ENCODE results near the gene TBC1D14. TPM values are rescaled to one million over a fixed set of nuclear protein-coding genes. Genes with fewer than 3 reads are reported as not detected.

The TBC1D14 gene
- total and polyA plus RNA-seq, 10 of the 15 experiments (the other 5 are each of a cell fraction or from before 2014, with no cell fraction given) = 0.87 to 39.3 (median 30.1) TPM

DNA sequence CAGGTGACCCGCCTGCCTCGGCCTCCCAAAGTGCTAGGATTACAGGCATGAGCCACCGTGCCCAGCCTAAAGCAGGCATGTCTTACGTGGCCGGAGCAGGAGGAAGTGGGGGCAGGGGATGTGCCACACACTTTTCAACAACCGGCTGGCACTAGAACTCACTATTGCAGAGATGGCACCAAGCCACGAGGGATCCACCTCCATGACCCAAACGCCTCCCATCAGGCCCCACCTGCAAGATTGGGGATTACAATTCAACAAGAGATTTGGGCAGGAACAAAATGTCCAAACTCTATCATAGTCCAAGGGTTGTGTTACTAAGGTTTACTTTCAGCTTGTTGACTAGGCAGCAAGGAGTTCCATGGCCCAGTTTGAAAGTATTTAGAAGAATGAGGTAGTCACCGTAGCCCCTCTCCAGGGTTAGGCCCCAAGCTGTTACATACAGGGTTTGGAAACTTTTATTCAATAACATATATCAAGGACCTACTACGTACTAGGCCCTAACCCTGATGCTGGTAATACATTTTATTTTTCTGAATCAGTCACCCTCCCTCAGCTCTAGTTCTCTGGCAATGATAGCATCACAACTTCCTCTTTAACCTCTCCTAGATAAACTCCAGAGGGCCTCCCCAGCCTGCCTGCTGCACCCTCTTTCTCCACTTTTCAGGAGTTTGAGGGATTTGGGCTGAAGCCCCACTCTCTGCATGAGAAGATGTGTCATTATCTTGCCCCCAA is 18.0 kb upstream of the TBC1D14 start:
- no TSS peak for BruUV-seq (replicated peaks)
- ATAC-seq (peak; percentile 21; the same call in 1 of the 3 replicates), DNase-seq (ENCODE audit: low read depth, low spot score) (no peak), FAIRE-seq (no peak)
- in situ Hi-C loops (cut with MboI) (no loop called here), intact Hi-C loops (cut with micrococcal nuclease; ENCODE audit: unreplicated experiment) (loop anchor here (5.0 kb wide), 1 partner anchor 181 kb away; no protein-coding TSS in a partner anchor)
- Histone ChIP-seq H3K4me3 (no peak overlapping the region), H2AFZ (ENCODE audit: control insufficient read depth, low read depth, low read length) (peak overlapping the region; percentile 78; the same call in 1 of the 2 replicates), H3K9me3 (replicated peaks; ENCODE audit: control insufficient read depth, insufficient read depth, low read length) (peaks cover 9% of the 10 kb centered on the region; the same call in 1 of the 3 replicates), H3K27ac (ENCODE audit: control insufficient read depth, insufficient read depth) (no peak overlapping the region), H3K4me2 (ENCODE audit: control insufficient read depth, insufficient read depth) (peak overlapping the region; percentile 71), H4K20me1 (ENCODE audit: control insufficient read depth, insufficient read depth) (no peaks in the 10 kb centered on the region), H3K36me3 (ENCODE audit: control insufficient read depth in 2 of 2, insufficient read depth in 2 of 2, low read length in 1 of 2) (no peaks in the 10 kb centered on the region), H3K4me1 (ENCODE audit: control insufficient read depth, insufficient read depth, low read length) (peaks cover 11% of the 10 kb centered on the region), H3K9ac (ENCODE audit: control insufficient read depth, insufficient read depth, low read length) (peak overlapping the region; percentile 20; the same call in 1 of the 2 replicates), H3K79me2 (ENCODE audit: control insufficient read depth, insufficient read depth, low read length) (no peaks in the 10 kb centered on the region), H3K27me3 (replicated peaks in 1 of 2; ENCODE audit: control insufficient read depth in 2 of 2, insufficient read depth in 2 of 2, low read length in 1 of 2) (no peaks in the 10 kb centered on the region)
- ChIA-PET POLR2A (interaction anchor here (1.5 kb wide), 1 partner anchor 17 kb away, joined by 4 read pairs; no protein-coding TSS in a partner anchor), CTCF (interaction anchor here (0.6 to 3.8 kb wide), 5 partner anchors 8 to 211 kb away, joined by 3 to 13 read pairs (median 3); no protein-coding TSS in a partner anchor), SMC1A (ENCODE audit: uncharacterized antibody, unreplicated experiment) (interaction anchor here (1.3 kb wide), 1 partner anchor 178 kb away, joined by 3 read pairs; no protein-coding TSS in a partner anchor), RAD21 (ENCODE audit: unreplicated experiment) (interaction anchor here (1.4 kb wide), 1 partner anchor 160 kb away, joined by 4 read pairs; no protein-coding TSS in a partner anchor)
- WGBS (ENCODE audit: insufficient coverage, insufficient replicate concordance, low lambda C conversion rate, missing lambda C conversion rate) = 83% methylated on average over 10 of the region's 10 CpGs
- no peak for TF ChIP-seq SRF (IDR thresholded peaks at IDR 0.05; ENCODE audit: low read depth in 2 of 2, low read length in 2 of 2)
- TF ChIP-seq SMAD5 (IDR thresholded peaks at IDR 0.05; ENCODE audit: low read depth) = no peak
- TF ChIP-seq POLR2AphosphoS5 (IDR thresholded peaks at IDR 0.05; ENCODE audit: low read length) = no peak
- no peak for TF ChIP-seq HDGF (IDR thresholded peaks at IDR 0.05)
- no peak for TF ChIP-seq HCFC1 (IDR thresholded peaks at IDR 0.05; ENCODE audit: low read length)
- TF ChIP-seq, protein P1, sequence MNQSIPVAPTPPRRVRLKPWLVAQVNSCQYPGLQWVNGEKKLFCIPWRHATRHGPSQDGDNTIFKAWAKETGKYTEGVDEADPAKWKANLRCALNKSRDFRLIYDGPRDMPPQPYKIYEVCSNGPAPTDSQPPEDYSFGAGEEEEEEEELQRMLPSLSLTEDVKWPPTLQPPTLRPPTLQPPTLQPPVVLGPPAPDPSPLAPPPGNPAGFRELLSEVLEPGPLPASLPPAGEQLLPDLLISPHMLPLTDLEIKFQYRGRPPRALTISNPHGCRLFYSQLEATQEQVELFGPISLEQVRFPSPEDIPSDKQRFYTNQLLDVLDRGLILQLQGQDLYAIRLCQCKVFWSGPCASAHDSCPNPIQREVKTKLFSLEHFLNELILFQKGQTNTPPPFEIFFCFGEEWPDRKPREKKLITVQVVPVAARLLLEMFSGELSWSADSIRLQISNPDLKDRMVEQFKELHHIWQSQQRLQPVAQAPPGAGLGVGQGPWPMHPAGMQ (IDR thresholded peaks at IDR 0.05; ENCODE audit: borderline replicate concordance) = no peak
- TF ChIP-seq BACH1 (IDR thresholded peaks at IDR 0.05; ENCODE audit: borderline replicate concordance) = no peak
- no peak for TF ChIP-seq NR2F1 (conservative IDR thresholded peaks at IDR 0.05)
- TF ChIP-seq, protein P2, sequence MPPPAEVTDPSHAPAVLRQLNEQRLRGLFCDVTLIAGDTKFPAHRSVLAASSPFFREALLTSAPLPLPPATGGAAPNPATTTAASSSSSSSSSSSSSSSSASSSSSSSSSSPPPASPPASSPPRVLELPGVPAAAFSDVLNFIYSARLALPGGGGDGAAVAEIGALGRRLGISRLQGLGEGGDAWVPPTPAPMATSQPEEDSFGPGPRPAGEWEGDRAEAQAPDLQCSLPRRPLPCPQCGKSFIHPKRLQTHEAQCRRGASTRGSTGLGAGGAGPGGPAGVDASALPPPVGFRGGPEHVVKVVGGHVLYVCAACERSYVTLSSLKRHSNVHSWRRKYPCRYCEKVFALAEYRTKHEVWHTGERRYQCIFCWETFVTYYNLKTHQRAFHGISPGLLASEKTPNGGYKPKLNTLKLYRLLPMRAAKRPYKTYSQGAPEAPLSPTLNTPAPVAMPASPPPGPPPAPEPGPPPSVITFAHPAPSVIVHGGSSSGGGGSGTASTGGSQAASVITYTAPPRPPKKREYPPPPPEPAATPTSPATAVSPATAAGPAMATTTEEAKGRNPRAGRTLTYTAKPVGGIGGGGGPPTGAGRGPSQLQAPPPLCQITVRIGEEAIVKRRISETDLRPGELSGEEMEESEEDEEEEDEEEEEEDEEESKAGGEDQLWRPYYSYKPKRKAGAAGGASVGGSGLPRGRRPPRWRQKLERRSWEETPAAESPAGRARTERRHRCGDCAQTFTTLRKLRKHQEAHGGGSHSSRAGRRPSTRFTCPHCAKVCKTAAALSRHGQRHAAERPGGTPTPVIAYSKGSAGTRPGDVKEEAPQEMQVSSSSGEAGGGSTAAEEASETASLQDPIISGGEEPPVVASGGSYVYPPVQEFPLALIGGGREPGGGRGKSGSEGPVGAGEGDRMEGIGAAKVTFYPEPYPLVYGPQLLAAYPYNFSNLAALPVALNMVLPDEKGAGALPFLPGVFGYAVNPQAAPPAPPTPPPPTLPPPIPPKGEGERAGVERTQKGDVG (CRISPR knock-in tag; IDR thresholded peaks at IDR 0.05) = no peak
- TF ChIP-seq ZNF274 (IDR thresholded peaks at IDR 0.05; ENCODE audit: insufficient read depth, insufficient read length) = no peak
- TF ChIP-seq, protein P3, sequence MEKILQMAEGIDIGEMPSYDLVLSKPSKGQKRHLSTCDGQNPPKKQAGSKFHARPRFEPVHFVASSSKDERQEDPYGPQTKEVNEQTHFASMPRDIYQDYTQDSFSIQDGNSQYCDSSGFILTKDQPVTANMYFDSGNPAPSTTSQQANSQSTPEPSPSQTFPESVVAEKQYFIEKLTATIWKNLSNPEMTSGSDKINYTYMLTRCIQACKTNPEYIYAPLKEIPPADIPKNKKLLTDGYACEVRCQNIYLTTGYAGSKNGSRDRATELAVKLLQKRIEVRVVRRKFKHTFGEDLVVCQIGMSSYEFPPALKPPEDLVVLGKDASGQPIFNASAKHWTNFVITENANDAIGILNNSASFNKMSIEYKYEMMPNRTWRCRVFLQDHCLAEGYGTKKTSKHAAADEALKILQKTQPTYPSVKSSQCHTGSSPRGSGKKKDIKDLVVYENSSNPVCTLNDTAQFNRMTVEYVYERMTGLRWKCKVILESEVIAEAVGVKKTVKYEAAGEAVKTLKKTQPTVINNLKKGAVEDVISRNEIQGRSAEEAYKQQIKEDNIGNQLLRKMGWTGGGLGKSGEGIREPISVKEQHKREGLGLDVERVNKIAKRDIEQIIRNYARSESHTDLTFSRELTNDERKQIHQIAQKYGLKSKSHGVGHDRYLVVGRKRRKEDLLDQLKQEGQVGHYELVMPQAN (conservative IDR thresholded peaks at IDR 0.05) = no peak
- TF ChIP-seq, protein P4, sequence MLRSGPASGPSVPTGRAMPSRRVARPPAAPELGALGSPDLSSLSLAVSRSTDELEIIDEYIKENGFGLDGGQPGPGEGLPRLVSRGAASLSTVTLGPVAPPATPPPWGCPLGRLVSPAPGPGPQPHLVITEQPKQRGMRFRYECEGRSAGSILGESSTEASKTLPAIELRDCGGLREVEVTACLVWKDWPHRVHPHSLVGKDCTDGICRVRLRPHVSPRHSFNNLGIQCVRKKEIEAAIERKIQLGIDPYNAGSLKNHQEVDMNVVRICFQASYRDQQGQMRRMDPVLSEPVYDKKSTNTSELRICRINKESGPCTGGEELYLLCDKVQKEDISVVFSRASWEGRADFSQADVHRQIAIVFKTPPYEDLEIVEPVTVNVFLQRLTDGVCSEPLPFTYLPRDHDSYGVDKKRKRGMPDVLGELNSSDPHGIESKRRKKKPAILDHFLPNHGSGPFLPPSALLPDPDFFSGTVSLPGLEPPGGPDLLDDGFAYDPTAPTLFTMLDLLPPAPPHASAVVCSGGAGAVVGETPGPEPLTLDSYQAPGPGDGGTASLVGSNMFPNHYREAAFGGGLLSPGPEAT (IDR thresholded peaks at IDR 0.05; ENCODE audit: low read depth) = no peak
